WTC11 (cell line): Measurements from ENCODE around the gene STAM2. TPM values are rescaled to one million over a fixed set of nuclear protein-coding genes. Genes with fewer than 3 reads are reported as not detected.
A peak's percentile ranks its signal among the peaks of the same experiment; 100 is the strongest.

Experiments used
- EMX1 ChIP-seq: fragments of 250-450 bp; sonication (Bioruptor Pico); IDR thresholded peaks from 2 replicates; pipeline ENCODE4 v1.8.0; 2021; ENCODE audit warnings: mild to moderate bottlenecking
- ESRRA ChIP-seq: sonication (generic); formaldehyde crosslinking; IDR thresholded peaks from 2 replicates; pipeline ENCODE4 v1.8.1; 2022; ENCODE audit warnings: mild to moderate bottlenecking, missing genetic modification reagents, borderline replicate concordance
- JAZF1 ChIP-seq: fragments of 250-450 bp; sonication (Bioruptor Pico); IDR thresholded peaks from 2 replicates; pipeline ENCODE4 v1.9.0; 2021; ENCODE audit warnings: moderate library complexity, mild to moderate bottlenecking, inconsistent platforms
- TEAD4 ChIP-seq: sonication (generic); formaldehyde crosslinking; IDR thresholded peaks from 2 replicates; pipeline ENCODE4 v1.8.0; 2022; ENCODE audit warnings: mild to moderate bottlenecking, missing genetic modification reagents
- ZBTB21 ChIP-seq: sonication (generic); formaldehyde crosslinking; IDR thresholded peaks from 2 replicates; pipeline ENCODE4 v1.8.1; 2023; ENCODE audit warnings: mild to moderate bottlenecking, missing genetic modification reagents, borderline replicate concordance
- ZNF219 ChIP-seq: sonication (generic); formaldehyde crosslinking; IDR thresholded peaks from 2 replicates; pipeline ENCODE4 v1.8.0; 2023; ENCODE audit warnings: missing genetic modification reagents, mild to moderate bottlenecking, borderline replicate concordance
- ZNF396 ChIP-seq: fragments of 250-450 bp; sonication (Bioruptor Pico); IDR thresholded peaks from 2 replicates; pipeline ENCODE4 v1.8.0; 2021; ENCODE audit warnings: mild to moderate bottlenecking, moderate library complexity, borderline replicate concordance
- total RNA-seq: library from RNA; stranded (reverse); gene quantifications from 3 replicates; pipeline ENCODE4 v1.2.3, GENCODE V29; 2021
- TF ChIP-seq, protein P1 (sequence below): sonication (generic); formaldehyde crosslinking; conservative IDR thresholded peaks from 2 replicates; pipeline ENCODE4 v1.8.1; 2023; ENCODE audit warnings: mild to moderate bottlenecking, low read depth, missing genetic modification reagents, moderate library complexity
- TF ChIP-seq, protein P2 (sequence below): fragments of 200-600 bp; IDR thresholded peaks from 2 replicates; pipeline ENCODE4 v1.8.0; 2022; ENCODE audit warnings: antibody characterized with exemption
- TF ChIP-seq, protein P3 (sequence below): fragments of 250-450 bp; sonication (Bioruptor Pico); IDR thresholded peaks from 2 replicates; pipeline ENCODE4 v1.9.0; 2021; ENCODE audit warnings: mild to moderate bottlenecking, borderline replicate concordance
- TF ChIP-seq, protein P4 (sequence below): sonication (generic); formaldehyde crosslinking; IDR thresholded peaks from 2 replicates; pipeline ENCODE4 v1.8.0; 2022; ENCODE audit warnings: mild to moderate bottlenecking, missing genetic modification reagents
- TF ChIP-seq, protein P5 (sequence below): sonication (generic); formaldehyde crosslinking; IDR thresholded peaks from 2 replicates; pipeline ENCODE4 v1.8.0; 2022; ENCODE audit warnings: mild to moderate bottlenecking, missing genetic modification reagents
- TF ChIP-seq, protein P6 (sequence below): sonication (generic); formaldehyde crosslinking; IDR thresholded peaks from 2 replicates; pipeline ENCODE4 v1.8.0; 2022; ENCODE audit warnings: mild to moderate bottlenecking, missing genetic modification reagents
- TF ChIP-seq, protein P7 (sequence below): fragments of 250-450 bp; sonication (Bioruptor Pico); IDR thresholded peaks from 2 replicates; pipeline ENCODE4 v1.9.0; 2021; ENCODE audit warnings: mild to moderate bottlenecking

Gene STAM2
- total RNA-seq, 1 experiment from 2014 or later = 9.0 TPM

DNA sequence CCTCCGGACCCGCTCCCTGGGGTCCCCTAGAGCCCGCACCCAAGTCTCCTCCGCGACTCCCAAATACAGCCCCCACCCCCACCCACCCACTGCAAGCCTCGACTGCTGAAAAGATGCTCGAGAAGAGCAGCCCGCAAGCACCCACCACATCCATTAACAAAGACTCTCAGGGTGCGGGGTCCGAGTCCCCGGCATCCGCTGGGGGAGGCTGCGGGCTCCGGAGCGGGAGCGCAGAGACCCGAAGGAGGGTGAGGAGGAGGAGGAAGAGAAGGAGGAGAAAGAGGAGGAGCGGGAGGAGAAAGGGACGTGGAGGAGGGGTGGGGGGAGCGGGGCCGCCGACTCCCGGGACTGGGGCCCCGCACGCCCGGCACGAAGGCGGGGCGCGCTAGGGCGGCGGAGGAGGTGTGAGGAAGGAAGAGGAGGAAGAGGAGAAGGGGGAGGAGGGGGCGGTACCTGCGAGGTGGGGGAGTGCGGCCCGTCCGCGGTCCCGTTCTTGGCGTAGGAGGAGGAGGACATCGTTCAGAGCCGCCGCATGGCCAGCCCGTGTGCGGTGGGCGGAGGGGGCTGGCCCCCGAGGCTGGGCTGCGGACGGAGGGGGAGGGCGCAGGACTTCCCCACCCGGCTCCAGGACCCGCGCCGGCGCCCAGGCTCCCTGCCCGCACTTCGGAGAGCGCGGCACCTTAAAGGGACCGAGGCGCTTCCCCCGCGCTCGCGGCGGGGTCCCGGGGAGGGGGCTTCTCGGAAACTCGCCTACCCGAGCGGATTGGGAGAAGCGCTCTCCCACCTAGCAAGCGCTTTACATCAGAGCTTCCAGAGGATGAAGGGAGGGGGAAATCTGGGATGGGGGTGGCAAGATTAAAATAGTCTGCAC, 76.8 kb downstream of the STAM2 start, which contains the start of gene CACNB4 (continued):
- TF ChIP-seq, protein P1, sequence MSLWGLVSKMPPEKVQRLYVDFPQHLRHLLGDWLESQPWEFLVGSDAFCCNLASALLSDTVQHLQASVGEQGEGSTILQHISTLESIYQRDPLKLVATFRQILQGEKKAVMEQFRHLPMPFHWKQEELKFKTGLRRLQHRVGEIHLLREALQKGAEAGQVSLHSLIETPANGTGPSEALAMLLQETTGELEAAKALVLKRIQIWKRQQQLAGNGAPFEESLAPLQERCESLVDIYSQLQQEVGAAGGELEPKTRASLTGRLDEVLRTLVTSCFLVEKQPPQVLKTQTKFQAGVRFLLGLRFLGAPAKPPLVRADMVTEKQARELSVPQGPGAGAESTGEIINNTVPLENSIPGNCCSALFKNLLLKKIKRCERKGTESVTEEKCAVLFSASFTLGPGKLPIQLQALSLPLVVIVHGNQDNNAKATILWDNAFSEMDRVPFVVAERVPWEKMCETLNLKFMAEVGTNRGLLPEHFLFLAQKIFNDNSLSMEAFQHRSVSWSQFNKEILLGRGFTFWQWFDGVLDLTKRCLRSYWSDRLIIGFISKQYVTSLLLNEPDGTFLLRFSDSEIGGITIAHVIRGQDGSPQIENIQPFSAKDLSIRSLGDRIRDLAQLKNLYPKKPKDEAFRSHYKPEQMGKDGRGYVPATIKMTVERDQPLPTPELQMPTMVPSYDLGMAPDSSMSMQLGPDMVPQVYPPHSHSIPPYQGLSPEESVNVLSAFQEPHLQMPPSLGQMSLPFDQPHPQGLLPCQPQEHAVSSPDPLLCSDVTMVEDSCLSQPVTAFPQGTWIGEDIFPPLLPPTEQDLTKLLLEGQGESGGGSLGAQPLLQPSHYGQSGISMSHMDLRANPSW (CRISPR knock-in tag) = 0 out of 2 replicates have a peak, but pooled peaks have one; percentile 50
- TF ChIP-seq EMX1 (CRISPR knock-in tag) (no peak), ESRRA (CRISPR knock-in tag) (no peak), TEAD4 (CRISPR knock-in tag) (no peak), ZNF219 (no peak), JAZF1 (CRISPR knock-in tag) (no peak), ZBTB21 (no peak), ZNF396 (no peak)
- TF ChIP-seq, protein P2, sequence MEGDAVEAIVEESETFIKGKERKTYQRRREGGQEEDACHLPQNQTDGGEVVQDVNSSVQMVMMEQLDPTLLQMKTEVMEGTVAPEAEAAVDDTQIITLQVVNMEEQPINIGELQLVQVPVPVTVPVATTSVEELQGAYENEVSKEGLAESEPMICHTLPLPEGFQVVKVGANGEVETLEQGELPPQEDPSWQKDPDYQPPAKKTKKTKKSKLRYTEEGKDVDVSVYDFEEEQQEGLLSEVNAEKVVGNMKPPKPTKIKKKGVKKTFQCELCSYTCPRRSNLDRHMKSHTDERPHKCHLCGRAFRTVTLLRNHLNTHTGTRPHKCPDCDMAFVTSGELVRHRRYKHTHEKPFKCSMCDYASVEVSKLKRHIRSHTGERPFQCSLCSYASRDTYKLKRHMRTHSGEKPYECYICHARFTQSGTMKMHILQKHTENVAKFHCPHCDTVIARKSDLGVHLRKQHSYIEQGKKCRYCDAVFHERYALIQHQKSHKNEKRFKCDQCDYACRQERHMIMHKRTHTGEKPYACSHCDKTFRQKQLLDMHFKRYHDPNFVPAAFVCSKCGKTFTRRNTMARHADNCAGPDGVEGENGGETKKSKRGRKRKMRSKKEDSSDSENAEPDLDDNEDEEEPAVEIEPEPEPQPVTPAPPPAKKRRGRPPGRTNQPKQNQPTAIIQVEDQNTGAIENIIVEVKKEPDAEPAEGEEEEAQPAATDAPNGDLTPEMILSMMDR = no peak
- TF ChIP-seq, protein P3, sequence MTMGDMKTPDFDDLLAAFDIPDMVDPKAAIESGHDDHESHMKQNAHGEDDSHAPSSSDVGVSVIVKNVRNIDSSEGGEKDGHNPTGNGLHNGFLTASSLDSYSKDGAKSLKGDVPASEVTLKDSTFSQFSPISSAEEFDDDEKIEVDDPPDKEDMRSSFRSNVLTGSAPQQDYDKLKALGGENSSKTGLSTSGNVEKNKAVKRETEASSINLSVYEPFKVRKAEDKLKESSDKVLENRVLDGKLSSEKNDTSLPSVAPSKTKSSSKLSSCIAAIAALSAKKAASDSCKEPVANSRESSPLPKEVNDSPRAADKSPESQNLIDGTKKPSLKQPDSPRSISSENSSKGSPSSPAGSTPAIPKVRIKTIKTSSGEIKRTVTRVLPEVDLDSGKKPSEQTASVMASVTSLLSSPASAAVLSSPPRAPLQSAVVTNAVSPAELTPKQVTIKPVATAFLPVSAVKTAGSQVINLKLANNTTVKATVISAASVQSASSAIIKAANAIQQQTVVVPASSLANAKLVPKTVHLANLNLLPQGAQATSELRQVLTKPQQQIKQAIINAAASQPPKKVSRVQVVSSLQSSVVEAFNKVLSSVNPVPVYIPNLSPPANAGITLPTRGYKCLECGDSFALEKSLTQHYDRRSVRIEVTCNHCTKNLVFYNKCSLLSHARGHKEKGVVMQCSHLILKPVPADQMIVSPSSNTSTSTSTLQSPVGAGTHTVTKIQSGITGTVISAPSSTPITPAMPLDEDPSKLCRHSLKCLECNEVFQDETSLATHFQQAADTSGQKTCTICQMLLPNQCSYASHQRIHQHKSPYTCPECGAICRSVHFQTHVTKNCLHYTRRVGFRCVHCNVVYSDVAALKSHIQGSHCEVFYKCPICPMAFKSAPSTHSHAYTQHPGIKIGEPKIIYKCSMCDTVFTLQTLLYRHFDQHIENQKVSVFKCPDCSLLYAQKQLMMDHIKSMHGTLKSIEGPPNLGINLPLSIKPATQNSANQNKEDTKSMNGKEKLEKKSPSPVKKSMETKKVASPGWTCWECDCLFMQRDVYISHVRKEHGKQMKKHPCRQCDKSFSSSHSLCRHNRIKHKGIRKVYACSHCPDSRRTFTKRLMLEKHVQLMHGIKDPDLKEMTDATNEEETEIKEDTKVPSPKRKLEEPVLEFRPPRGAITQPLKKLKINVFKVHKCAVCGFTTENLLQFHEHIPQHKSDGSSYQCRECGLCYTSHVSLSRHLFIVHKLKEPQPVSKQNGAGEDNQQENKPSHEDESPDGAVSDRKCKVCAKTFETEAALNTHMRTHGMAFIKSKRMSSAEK (CRISPR knock-in tag) = no peak
- TF ChIP-seq, protein P4, sequence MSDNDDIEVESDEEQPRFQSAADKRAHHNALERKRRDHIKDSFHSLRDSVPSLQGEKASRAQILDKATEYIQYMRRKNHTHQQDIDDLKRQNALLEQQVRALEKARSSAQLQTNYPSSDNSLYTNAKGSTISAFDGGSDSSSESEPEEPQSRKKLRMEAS (CRISPR knock-in tag) = peak; percentile 69; the same call in 1 of the 2 replicates
- TF ChIP-seq, protein P5, sequence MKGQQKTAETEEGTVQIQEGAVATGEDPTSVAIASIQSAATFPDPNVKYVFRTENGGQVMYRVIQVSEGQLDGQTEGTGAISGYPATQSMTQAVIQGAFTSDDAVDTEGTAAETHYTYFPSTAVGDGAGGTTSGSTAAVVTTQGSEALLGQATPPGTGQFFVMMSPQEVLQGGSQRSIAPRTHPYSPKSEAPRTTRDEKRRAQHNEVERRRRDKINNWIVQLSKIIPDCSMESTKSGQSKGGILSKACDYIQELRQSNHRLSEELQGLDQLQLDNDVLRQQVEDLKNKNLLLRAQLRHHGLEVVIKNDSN (CRISPR knock-in tag) = peak; percentile 43; the same call in 1 of the 2 replicates
- TF ChIP-seq, protein P6, sequence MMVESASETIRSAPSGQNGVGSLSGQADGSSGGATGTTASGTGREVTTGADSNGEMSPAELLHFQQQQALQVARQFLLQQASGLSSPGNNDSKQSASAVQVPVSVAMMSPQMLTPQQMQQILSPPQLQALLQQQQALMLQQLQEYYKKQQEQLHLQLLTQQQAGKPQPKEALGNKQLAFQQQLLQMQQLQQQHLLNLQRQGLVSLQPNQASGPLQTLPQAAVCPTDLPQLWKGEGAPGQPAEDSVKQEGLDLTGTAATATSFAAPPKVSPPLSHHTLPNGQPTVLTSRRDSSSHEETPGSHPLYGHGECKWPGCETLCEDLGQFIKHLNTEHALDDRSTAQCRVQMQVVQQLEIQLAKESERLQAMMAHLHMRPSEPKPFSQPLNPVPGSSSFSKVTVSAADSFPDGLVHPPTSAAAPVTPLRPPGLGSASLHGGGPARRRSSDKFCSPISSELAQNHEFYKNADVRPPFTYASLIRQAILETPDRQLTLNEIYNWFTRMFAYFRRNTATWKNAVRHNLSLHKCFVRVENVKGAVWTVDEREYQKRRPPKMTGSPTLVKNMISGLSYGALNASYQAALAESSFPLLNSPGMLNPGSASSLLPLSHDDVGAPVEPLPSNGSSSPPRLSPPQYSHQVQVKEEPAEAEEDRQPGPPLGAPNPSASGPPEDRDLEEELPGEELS (CRISPR knock-in tag) = peak; percentile 86
- TF ChIP-seq, protein P7, sequence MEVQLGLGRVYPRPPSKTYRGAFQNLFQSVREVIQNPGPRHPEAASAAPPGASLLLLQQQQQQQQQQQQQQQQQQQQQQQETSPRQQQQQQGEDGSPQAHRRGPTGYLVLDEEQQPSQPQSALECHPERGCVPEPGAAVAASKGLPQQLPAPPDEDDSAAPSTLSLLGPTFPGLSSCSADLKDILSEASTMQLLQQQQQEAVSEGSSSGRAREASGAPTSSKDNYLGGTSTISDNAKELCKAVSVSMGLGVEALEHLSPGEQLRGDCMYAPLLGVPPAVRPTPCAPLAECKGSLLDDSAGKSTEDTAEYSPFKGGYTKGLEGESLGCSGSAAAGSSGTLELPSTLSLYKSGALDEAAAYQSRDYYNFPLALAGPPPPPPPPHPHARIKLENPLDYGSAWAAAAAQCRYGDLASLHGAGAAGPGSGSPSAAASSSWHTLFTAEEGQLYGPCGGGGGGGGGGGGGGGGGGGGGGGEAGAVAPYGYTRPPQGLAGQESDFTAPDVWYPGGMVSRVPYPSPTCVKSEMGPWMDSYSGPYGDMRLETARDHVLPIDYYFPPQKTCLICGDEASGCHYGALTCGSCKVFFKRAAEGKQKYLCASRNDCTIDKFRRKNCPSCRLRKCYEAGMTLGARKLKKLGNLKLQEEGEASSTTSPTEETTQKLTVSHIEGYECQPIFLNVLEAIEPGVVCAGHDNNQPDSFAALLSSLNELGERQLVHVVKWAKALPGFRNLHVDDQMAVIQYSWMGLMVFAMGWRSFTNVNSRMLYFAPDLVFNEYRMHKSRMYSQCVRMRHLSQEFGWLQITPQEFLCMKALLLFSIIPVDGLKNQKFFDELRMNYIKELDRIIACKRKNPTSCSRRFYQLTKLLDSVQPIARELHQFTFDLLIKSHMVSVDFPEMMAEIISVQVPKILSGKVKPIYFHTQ (CRISPR knock-in tag) = no peak
